COR-L47 (cell line): ENCODE results near the gene IRAK1BP1.
"Not testable (repeated sequence)": the region's sequence is repeated elsewhere in the genome, so short reads cannot be mapped to it uniquely, and the experiment has no call there.

Source experiments
- DNase-seq: peaks from one replicate; lab custom pipeline; 2025; lab: John Stamatoyannopoulos, UW

The IRAK1BP1 gene

DNA sequence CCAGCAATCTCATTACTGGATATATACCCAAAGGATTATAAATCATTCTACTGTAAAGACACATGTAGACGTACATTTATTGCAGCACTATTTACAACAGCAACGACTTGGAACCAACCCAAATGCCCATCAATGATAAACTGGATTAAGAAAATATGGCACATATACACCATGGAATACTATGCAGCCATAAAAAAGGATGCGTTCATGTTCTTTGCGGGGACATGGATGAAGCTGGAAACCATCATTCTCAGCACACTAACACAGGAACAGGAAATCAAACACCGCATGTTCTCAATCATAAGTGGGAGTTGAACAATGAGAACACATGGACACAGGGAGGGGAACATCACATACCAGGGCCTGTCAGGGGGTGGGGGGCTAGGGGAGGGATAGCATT is 22.6 kb downstream of the IRAK1BP1 start:
- not testable (repeated sequence) for DNase-seq

DNA sequence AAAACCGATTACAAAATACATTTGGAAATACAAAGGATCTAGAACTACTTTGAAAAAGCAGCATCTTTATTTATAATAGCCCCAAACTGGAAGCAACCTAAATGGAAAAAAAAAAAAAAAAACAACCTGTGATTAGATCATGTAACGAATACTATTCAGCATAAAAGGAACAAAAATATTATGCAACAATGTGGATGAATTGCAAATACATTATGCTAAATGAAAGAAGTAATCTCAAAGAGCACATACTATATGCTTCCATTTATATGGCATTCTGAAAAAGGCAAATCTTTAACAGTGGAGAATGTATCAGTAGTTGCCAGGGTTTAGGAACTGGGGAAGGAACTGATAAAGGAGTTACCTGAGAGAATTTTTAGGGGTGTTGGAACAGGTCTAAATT is 28.9 kb downstream of the IRAK1BP1 start:
- no peak for DNase-seq

DNA sequence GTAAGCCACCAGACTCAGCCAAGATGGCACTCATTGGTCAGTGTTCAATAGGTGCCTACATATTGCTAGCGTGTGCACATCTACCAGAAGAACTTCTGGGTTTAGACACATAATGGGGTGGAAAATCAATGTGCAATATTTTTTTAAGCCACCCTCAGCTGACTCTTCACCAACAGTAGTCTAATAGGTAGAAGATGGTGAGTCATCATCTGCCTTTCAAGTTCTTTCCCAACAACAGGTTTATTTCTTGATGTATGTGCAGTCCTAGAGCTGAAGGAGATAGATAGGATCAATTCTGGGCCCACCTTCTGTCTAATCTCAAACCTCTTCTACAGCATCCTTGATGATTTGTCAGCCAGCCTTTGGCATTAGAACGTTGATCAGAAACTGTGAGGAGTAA is 41.3 kb downstream of the IRAK1BP1 start:
- no peak for DNase-seq

DNA sequence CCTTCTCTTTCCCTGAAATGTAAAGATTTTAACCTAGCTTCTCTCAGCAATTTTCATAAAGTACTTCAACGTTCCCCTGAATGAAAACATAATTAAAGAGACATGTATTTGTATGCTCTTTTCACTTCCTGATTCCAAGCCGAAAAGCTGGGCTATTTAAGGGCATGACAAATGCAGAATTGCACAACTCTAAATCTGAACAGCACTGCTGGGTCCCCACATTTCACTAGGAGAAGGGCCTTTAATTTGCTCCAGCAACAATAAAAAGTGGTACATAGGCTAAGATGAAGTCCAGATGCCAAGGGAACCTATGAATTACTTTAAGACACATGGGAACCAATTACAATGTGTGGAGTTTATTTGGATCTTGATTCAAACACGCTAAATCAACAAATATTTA is 42.0 kb downstream of the IRAK1BP1 start:
- no peak for DNase-seq

DNA sequence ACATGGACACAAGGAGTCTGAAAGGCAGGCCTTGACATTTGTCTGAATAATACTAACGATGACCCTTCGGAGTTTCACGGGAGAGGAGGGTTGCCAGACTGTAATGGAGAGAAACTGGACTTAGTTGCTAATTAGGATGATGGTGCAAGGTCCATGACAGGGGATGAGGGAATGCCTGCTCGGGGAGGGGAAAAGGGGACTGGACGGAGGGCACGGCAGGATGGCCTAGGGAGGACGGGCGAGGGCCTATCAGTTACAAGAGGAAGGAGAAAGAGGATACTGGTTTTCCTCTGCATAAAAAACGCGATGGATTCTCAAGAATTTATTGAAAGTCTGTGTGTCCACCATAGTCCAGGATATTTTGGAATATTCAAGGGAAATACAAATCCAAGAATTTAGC is 42.7 kb downstream of the IRAK1BP1 start:
- DNase-seq, result no peak

DNA sequence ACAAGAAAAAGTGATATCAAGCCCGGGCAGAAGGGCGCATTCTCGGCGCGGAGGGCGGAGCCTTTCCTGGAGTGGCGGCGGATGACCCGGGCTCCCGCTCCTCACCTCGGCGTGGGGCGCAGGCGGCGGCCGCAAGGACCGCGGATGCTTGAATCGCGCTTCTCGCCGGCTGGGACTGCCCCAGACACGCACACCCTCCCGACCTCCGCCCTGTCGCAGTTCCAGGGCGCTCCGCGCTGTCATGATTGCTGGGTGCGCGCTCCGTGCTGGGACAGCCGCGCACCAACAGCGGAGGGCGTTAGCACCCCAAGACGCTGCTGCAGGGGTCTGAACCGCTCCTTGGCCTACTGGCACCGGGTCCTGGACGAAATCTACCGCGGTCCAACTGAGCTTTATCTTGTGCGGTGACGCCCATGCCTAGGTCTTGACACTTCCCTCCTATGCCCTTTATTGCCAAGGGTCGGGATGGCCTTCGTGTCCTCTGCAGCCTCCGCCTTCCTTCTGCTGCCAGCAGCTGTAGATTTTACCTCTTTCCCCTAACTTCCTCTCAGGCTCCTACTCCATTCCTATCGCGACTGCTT is 43.3 kb downstream of the IRAK1BP1 start:
- no peak for DNase-seq

DNA sequence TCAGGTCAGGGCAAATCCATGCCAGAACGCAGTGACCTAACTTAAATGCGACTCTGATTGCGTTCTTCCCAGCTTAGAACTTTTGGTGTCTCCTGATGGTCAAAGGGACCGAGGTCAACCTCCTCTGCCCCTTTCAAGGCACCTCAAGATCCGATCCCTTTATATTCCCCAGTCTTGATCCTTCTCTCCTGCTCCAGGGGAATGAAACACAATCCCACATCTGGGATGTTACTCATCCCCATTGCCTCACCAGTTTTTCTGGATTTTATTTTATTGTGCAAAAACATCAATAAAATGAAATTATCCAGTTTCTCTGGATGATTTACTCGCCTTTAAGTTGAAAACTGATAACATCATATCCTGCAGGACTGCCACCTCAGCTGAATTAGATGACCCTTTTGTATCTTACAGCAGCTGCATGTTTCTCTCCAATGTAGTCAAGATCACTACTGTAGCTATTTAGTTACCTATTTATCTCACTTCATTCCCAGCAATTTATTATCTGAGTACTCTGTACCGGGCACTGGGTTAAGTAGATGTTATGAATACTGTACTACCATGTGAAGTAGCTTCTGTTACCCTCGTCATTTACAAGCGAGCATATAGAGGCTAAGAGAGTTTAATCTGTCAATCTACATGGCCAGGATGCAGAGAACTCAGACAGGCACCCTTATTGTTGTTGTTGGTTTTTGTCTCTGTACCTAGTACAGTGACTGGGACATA is 44.0 kb downstream of the IRAK1BP1 start:
- DNase-seq, result no peak

DNA sequence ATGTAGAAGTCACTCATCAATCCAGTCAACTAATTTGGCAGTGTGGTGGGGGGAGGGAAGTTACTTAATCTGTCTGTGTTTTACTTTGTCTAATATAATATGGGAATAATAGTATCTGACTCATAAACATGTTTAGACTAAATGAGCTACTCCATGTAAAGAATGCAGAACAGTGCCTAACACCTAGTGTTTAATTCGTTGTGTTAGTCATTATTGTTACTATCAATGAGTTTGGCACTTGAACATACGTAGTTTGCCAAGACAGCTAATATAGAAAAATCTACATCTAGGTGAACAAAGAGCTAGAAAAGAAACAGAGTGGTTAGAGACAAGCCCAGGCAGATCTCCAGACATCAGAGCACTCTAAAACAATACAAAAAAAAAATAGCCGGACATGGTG is 49.1 kb downstream of the IRAK1BP1 start:
- DNase-seq, result no peak

DNA sequence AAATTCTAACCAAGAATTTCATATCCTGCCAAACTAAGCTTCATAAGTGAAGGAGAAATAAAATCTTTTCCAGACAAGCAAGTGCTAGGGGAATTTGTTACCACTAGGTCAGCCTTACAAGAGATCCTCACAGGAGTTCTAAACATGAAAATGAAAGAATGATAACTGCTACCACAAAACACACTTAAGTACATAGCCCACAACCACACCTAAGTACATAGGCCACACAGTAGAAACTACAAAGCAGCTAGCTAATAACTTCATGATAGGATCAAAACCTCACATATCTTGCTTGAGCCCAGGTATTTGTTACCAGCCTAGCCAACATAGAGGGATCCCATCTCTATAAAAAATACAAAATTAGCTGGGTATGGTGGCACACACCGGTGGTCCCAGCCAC is 50.4 kb downstream of the IRAK1BP1 start:
- no peak for DNase-seq

DNA sequence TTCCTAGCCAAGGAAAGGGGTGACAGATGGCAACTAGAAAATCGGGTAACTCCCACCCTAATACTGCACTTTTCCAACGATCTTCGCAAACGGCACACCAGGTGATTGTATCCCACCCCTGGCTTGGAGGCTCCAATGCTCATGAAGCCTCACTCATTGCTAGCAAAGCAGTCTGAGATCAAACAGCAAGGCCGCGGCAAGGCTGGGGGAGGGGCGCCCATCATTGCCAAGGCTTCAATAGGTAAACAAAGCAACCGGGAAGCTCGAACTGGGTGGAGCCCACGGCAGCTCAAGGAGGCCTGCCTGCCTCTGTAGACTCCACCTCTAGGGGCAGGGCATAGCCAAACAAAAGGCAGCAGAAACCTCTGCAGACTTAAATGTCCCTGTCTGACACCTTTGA is 53.8 kb downstream of the IRAK1BP1 start:
- not testable (repeated sequence) for DNase-seq

DNA sequence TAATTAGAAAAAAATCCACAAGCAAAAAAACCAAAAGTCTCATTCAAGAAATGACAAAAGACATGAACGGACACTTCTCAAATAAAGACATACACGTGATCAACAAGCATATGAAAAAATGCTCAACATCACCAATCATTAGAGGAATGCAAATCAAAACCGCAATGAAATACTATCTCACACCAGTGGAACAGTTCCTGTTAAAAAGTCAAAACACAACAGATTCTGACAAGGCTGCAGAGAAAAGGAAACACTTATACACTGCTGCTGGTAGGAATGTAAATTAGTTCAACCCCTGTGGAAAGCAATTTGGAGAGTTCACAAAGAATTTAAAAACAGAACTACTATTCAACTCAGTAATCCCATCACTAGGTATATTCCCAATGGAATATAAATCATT is 58.0 kb downstream of the IRAK1BP1 start:
- no peak for DNase-seq

DNA sequence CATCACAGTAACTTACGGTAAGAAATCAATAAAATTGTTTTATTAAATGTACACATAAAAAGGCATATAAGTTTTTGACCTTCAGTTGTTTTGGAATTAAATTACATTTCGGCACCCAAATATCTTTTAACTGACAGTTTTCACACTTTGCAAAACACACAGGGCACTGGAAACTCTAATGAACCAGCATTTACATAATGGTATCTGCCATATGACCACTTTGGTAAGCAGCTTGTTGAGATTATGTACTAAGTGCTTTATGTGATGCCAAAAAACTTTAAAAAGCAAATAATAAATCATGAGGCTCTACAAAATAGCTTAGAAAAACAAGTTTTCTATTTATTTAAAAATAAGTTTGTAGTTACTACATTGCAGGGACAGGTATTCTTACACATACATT is 68.2 kb downstream of the IRAK1BP1 start:
- DNase-seq, result no peak

DNA sequence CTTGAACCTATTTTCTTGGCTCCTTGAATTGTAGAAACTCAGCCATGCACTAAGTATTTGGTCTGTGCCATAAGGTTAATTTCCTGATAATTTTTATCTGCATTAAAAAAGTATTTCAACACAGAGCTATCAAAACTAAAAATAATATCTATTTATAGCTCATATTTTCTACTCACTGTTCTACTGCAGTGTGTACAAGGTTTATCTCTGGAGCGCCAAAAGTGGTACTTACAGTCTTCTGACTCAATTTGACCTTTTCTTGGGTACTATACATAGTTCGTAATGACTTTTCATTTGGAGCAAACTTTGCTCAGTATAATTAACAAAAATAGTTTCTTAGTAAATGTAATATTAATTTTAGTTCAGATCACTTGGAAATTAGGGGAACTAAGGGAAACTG is 69.2 kb downstream of the IRAK1BP1 start:
- no peak for DNase-seq

DNA sequence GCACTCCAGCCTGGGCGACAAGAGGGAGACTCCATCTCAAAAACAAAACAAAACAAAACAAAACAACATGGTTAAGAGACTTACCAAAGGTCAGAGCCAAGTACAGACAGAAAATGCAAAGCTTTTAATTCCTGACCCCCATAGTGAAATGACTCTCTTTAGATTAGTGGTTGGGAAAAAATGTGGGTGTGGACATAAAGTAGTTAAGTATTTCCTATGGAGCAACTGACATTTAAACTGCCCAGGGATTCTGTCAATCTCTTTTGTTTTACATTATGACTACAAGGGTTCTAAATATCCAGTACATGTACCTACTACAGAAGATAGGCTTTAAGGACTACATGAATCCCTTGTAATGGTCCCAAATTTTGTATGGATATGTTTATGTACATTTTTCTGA is 75.1 kb downstream of the IRAK1BP1 start:
- no peak for DNase-seq

DNA sequence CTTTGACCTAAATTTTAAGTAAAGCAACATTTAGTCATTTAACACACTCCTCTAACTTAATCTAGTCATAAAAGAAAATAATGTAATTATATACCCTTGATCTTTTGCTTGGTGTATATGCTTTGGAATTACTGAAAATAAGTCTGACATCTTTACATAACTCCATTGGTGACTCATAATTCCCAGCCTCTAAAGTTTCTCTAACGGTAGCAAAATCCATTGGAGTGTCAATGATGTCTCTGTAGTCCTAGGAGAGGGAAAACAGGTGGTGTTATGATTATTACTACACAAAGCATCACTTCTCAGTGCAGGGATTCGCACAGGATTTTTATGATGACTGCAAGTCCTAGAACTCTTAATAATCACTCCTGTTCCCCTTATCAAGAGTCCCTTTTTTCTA is 80.2 kb downstream of the IRAK1BP1 start:
- no peak for DNase-seq

DNA sequence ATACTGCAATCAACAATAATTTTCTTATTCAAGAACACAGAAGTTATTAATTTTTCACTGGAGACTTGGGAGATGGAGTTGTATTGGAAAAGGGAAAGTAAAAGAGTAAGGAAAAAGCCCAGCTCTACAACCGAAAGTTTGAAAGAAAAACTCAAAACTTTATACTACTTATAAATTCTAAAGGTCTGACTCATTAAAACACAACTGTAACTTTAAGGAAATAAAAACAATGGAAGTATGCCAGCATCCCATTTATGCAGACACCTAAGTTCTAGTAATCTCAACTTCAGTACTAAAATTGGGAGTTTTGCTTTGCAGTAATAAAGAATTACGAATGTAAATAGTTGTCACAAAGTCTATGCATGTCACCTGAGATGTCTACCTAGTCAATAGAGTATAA is 80.6 kb downstream of the IRAK1BP1 start:
- no peak for DNase-seq

DNA sequence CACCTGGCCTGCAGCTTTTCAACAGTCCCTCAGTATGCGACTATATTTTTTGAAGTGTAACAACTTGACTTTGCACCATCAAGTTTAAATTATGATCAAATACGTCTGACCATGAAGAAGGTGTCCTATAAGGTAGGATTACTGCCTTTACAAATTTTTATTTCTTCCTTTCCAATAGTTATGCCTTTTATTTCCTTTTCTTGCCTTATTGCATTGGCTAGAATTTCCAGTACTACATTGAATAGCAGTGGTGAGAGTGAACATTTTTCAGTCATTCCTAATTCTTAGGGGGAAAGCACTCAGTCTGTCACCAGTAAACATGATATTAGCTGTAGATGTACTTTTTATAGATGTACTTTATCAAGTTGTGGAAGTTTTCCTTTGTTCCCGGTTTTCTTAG is 81.4 kb downstream of the IRAK1BP1 start:
- DNase-seq, result no peak

DNA sequence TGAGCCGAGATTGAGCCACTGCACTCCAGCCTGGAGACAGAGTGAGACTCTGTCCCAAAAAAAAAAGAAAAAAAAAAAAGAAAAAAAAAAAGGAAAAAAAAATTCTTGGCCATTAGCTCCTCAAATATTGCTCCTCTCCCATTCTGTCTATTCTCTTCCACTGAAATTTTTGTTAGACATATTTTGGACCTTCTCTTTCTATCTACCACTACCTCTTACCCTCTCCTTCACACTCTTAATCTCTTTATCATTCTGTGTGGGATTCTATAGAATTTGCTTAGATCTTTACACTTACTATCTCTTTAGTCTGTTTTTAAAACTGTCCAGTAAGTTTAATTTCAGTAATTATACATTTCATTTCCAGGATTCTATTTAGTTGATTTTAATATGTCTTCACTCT is 85.0 kb downstream of the IRAK1BP1 start:
- DNase-seq, result no peak
